A673 (cell line): ENCODE measurements around the gene ST8SIA3.

ENCODE experiments used
- CTCF ChIP-seq: fragments of 300-800, 200-600 bp; sonication (generic); conservative IDR thresholded peaks from 2 replicates; pipeline ENCODE4 v1.5.1; 2017; ENCODE audit warnings: low read depth, mild to moderate bottlenecking, antibody characterized with exemption, low read length, moderate library complexity, mixed read lengths
- EZH2 ChIP-seq: fragments of 200-600 bp; sonication (generic); IDR thresholded peaks from 2 replicates; pipeline ENCODE4 v1.6.1; 2017; ENCODE audit warnings: borderline replicate concordance, low read depth, mild to moderate bottlenecking, mixed read lengths, antibody characterized with exemption, low read length; ENCODE audit not compliant: poor library complexity, severe bottlenecking

DNA sequence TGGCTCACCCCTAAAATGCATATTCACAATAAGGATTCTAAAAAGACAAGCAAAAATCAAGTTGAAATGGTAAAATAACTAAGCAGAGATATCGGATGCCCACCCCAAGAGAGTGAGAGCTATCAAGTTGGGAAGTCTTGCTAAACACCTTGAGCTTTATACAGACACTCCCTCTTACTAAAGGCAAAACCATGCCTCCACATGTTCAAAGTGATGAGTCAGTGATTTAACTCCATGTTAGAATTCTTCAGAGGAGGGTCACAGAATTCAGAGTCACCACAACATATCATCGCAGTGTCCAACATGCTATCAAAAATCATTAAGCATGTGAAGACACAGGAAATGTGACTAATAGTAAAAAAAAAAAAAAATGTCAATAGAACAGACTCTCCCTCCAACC, 20.6 kb upstream of the ST8SIA3 start:
- TF ChIP-seq CTCF (no peak), EZH2 (no peak)
